MM.1S (cell line): ENCODE measurements around the gene CHST11.

ENCODE experiments used
- DNase-seq: peaks from one replicate; pipeline ENCODE4 v3.0.0-alpha.2; 2015
- H2AFZ ChIP-seq: fragments of 300-600 bp; sonication (generic); 2 replicates; pipeline ENCODE4 v1.6.0; 2016; ENCODE audit warnings: antibody characterized with exemption, low read length
- H3F3A ChIP-seq: fragments of 300-600 bp; sonication (generic); 2 replicates; pipeline ENCODE4 v1.6.1; 2016; ENCODE audit warnings: mild to moderate bottlenecking, antibody characterized with exemption, low read length, moderate library complexity, mixed read lengths; ENCODE audit not compliant: insufficient read depth
- H3K27ac ChIP-seq: fragments of 300-600 bp; sonication (generic); 2 replicates; pipeline ENCODE4 v1.5.1; 2016; ENCODE audit warnings: mild to moderate bottlenecking, low read length
- H3K27me3 ChIP-seq: fragments of 300-600 bp; sonication (generic); replicated peaks from 2 replicates; pipeline ENCODE4 v1.6.0; 2016; ENCODE audit warnings: low read length; ENCODE audit not compliant: insufficient read depth
- H3K36me3 ChIP-seq: fragments of 300-600 bp; sonication (generic); replicated peaks from 2 replicates; pipeline ENCODE4 v1.6.1; 2016; ENCODE audit warnings: mild to moderate bottlenecking, low read length, mixed read lengths; ENCODE audit not compliant: insufficient read depth
- H3K4me1 ChIP-seq: fragments of 300-600 bp; sonication (generic); 2 replicates; pipeline ENCODE4 v1.6.1; 2016; ENCODE audit warnings: low read length, mixed read lengths
- H3K4me2 ChIP-seq: fragments of 300-600 bp; sonication (generic); 2 replicates; pipeline ENCODE4 v1.6.0; 2016; ENCODE audit warnings: low read depth, low read length
- H3K4me3 ChIP-seq: fragments of 300-600 bp; sonication (generic); 2 replicates; pipeline ENCODE4 v1.5.1; 2016; ENCODE audit warnings: low read length, mixed read lengths
- H3K79me2 ChIP-seq: fragments of 300-600 bp; sonication (generic); 2 replicates; pipeline ENCODE4 v1.6.1; 2016; ENCODE audit warnings: mixed run types, low read length, mixed read lengths
- H3K9ac ChIP-seq: fragments of 300-600 bp; sonication (generic); 2 replicates; pipeline ENCODE4 v1.6.1; 2016; ENCODE audit warnings: low read length, mixed read lengths
- H3K9me2 ChIP-seq: fragments of 300-600 bp; sonication (generic); replicated peaks from 2 replicates; pipeline ENCODE4 v1.6.1; 2016; ENCODE audit warnings: mild to moderate bottlenecking, low read length, mixed read lengths; ENCODE audit not compliant: insufficient read depth
- H3K9me3 ChIP-seq: fragments of 300-600 bp; sonication (generic); replicated peaks from 2 replicates; pipeline ENCODE4 v1.6.1; 2016; ENCODE audit warnings: mild to moderate bottlenecking, low read length, mixed read lengths; ENCODE audit not compliant: insufficient read depth
- H4K20me1 ChIP-seq: fragments of 300-600 bp; sonication (generic); 2 replicates; pipeline ENCODE4 v1.6.1; 2016; ENCODE audit warnings: mild to moderate bottlenecking, low read length, moderate library complexity, mixed read lengths; ENCODE audit not compliant: insufficient read depth
- CTCF ChIP-seq: fragments of 300-600 bp; sonication (generic); IDR thresholded peaks from 2 replicates; pipeline ENCODE4 v1.5.1; 2016; ENCODE audit warnings: antibody characterized with exemption, low read length, mixed read lengths
- EZH2 ChIP-seq: fragments of 300-600 bp; sonication (generic); optimal IDR thresholded peaks from 2 replicates; pipeline ENCODE3; 2017; ENCODE audit warnings: low read depth, mild to moderate bottlenecking, antibody characterized with exemption, low read length, mixed read lengths
- EZH2phosphoT487 ChIP-seq: fragments of 300-600 bp; sonication (generic); IDR thresholded peaks from 2 replicates; pipeline ENCODE4 v1.6.1; 2018; ENCODE audit warnings: antibody characterized with exemption, low read length

The CHST11 gene

GRCh38 chr12:104769144-104769561 lies 312.4 kb downstream of the CHST11 start:
- H3K9me2 ChIP-seq = no peaks in the 10 kb centered on the region
- H3K9me3 ChIP-seq = no peaks in the 10 kb centered on the region
- no peak overlapping the region for H2AFZ ChIP-seq
- no peak overlapping the region for H3K27ac ChIP-seq
- peaks cover 9% of the 10 kb centered on the region for H3K4me1 ChIP-seq
- no peaks in the 10 kb centered on the region for H3K27me3 ChIP-seq
- no peaks in the 10 kb centered on the region for H3F3A ChIP-seq
- H3K79me2 ChIP-seq = no peaks in the 10 kb centered on the region
- no peak for TF ChIP-seq CTCF
- no peak overlapping the region for H3K9ac ChIP-seq
- H4K20me1 ChIP-seq = no peaks in the 10 kb centered on the region
- DNase-seq = no peak
- H3K4me3 ChIP-seq = no peak overlapping the region
- H3K4me2 ChIP-seq = no peak overlapping the region
- no peaks in the 10 kb centered on the region for H3K36me3 ChIP-seq

GRCh38 chr12:104772336-104772735 lies 315.6 kb downstream of the CHST11 start:
- H3K9me3 ChIP-seq = no peaks in the 10 kb centered on the region
- DNase-seq = no peak
- no peak overlapping the region for H3K4me3 ChIP-seq
- H3K9me2 ChIP-seq = no peaks in the 10 kb centered on the region
- no peaks in the 10 kb centered on the region for H4K20me1 ChIP-seq
- H2AFZ ChIP-seq = no peak overlapping the region
- no peaks in the 10 kb centered on the region for H3F3A ChIP-seq
- H3K4me2 ChIP-seq = no peak overlapping the region
- H3K4me1 ChIP-seq = no peaks in the 10 kb centered on the region
- no peaks in the 10 kb centered on the region for H3K27me3 ChIP-seq
- no peak overlapping the region for H3K9ac ChIP-seq
- H3K36me3 ChIP-seq = no peaks in the 10 kb centered on the region
- TF ChIP-seq EZH2 (no peak), CTCF (no peak), EZH2phosphoT487 (no peak)
- no peak overlapping the region for H3K27ac ChIP-seq
- H3K79me2 ChIP-seq = no peaks in the 10 kb centered on the region

GRCh38 chr12:104775731-104776231 lies 319.0 kb downstream of the CHST11 start:
- Histone ChIP-seq H3F3A (no peaks in the 10 kb centered on the region), H3K9me3 (no peaks in the 10 kb centered on the region), H2AFZ (no peak overlapping the region)

More at GRCh38 chr12:104775731-104776231, 319.0 kb downstream of the CHST11 start:
- Histone ChIP-seq H3K4me3 (no peak overlapping the region), H3K79me2 (no peaks in the 10 kb centered on the region), H3K4me2 (no peak overlapping the region), H3K27ac (no peak overlapping the region), H3K9me2 (no peaks in the 10 kb centered on the region), H4K20me1 (no peaks in the 10 kb centered on the region), H3K36me3 (no peaks in the 10 kb centered on the region), H3K27me3 (no peaks in the 10 kb centered on the region), H3K9ac (no peak overlapping the region), H3K4me1 (no peaks in the 10 kb centered on the region)
- DNase-seq = no peak
- TF ChIP-seq EZH2phosphoT487 = no peak
- no peak for TF ChIP-seq EZH2
- TF ChIP-seq CTCF = no peak
